ENCODE results near the gene TMEM108. TPM values are rescaled to one million over a fixed set of nuclear protein-coding genes. Genes with fewer than 3 reads are reported as not detected.

Gene TMEM108
- total RNA-seq, 1 donor from 2014 or later: 1.5 TPM

DNA sequence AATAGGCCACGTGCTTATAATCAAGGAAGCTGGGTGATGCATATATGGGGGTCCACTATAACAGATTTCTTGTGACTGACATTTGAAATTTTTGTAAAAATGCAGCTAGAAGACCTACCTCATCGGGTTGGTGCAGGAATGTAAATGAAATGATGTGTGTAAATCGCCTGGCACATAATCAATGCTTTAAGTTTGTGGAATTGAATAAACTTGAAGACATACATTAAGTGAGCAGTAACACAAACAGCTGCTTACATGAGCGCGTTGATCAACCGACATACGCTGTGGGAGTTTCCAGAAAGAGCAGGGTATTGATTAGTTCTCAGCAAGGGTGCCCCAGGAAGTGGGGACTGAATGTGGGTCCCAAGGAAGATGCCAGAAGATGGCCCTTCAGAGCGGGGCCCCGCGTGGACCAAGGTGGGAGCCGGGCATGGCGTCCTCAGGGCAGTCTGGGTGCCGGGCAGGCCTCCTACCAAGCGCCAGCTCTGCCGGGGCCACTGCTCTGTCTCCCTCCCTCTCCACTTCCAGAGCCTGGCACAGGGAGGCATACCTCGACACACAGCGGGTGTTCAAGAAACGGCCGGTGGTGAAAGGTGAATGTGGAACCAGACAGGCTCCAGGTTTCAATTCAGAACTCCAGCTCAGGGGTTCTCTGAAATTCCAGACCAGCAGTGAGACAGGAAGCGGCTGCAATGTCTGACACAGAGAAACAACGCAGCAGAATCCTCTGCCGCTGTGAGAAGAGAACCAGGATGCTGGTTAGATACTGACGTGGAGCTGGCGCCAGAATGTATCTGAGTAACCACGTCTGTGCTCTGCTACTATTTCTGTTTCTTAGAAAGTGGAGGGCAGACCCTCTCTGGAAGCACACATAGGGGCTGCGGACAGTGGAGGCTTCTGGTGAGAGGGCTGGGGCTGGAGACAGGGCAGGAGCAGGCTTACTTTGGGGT lies 374.3 kb downstream of the TMEM108 start:
- peak; percentile 85 for DNase-seq (ENCODE audit: low spot score)

GRCh38 chr3:133413161-133414020 lies 375.2 kb downstream of the TMEM108 start:
- DNase-seq (ENCODE audit: low spot score): peak; percentile 30

- DNase-seq (ENCODE audit: low spot score): peak; percentile 20
Measured at GRCh38 chr3:133414021-133414392, 375.8 kb downstream of the TMEM108 start.

DNA sequence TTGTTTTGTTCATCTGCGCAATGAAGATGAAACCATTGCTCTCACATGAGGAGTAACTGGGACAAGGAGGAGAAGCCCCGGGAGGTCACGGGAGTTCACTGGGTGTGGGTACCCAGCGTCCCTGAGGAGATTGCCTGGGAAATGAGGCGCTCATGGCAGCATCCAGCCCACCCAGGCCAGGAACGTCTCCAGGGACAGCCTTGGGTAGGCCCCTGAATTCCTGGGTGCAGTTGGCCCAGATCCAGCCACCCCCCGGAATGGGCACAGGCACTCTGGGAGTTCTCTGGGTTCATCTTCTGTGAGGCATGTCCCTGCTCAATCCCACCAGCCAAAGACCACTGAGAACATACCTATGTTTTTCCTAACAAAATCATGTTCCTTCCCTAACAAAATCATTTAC lies 380.2 kb downstream of the TMEM108 start:
- no peak for DNase-seq (ENCODE audit: low spot score)

DNA sequence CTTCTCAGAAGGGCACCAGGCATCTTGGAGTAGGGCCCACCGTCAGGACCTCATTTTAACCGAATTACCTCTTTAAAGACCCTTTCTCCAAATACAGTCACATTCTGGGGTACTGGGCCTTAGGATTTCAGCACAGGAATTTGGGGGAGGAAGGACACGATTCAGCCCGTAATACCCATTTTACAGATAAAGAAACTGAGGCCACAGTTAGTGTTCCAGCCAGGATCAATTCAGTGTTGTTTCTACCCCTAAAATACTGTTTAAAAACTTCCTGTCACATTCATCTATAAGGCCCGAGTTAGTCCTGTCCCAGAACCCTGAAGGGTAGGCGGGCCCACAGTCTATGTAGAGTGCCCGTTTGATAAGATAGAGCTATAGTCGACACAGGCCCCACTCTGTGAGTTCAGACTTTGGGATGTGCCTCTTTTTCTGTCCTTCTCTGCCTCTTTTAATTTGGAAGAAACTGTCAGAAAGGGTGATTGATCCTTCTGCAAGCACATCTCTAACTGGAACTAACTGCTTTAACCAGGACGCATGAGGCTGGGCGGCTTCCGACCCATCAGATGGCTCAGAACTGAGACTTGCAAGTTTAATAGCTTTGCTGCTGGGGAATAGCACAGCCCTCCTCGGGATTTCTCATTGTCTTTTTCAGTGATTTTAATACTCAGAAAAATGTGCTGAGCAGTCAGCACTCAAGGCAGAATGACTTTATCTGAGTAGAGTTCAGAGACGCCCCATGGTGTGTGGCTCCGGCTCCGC lies 381.1 kb downstream of the TMEM108 start:
- no peak for DNase-seq (ENCODE audit: low spot score)

DNA sequence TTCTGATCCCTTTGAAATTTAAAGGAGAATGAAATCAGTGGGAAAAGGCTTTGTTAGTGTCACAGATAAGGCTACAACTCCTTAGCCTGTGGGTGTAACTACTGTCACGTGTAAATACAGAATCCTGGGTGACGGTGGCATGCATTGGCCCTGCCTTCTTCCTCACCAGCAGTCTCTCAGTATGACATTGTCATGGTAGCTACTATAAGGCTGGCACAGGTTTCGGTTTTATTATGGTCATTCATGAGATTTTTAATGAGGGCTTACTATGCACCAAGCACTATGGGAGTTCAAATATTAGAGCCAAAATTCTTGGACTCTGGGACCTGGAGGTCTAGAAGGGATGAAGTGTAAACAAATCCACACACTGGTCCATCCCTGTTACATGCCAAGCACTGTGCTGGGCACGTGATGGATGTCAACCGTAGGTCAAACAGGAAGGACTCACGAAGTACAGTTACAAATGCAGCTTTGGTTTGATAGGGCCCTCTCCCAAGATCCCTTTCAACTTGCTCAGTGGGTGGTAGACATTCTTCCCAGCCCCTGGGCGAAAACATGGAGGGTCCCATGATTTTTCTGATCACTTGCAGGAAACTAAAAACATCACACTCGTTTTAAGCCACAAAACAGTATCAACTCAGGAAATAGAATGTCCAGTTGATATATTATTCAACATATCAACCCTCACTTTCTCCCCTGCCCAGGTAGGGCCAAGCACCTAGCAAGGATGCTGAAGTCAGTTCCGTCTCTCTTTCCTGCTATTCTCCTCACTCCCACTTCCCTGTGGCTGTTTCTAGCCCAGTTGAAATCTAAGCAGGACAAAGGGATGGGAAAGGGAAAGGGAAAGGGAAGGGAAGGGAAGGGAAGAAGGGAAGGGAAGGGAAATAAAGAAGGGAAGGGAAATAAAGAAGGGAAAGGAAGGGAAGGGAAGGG lies 387.0 kb downstream of the TMEM108 start:
- DNase-seq (ENCODE audit: low spot score): no peak

DNA sequence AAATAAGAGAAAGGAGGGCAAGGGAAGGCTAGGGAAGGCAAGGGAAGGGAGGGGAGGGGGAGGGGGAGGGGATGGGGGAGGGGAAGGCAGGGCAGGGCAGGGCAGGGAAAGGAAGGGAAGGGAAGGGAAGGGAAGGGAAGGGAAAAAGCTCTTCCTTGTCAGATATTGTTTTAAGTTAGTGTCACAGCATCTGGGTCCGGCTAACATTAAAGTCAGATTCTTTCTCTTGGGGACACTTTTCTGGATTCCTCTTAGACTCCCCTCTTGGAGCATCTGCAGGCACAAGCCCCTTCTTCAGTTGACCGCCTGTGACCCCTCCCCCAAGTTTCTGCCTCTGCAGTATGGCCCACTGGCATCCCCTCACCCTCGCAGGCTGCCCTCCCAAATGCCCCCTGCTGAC lies 387.7 kb downstream of the TMEM108 start:
- DNase-seq (ENCODE audit: low spot score): no peak

DNA sequence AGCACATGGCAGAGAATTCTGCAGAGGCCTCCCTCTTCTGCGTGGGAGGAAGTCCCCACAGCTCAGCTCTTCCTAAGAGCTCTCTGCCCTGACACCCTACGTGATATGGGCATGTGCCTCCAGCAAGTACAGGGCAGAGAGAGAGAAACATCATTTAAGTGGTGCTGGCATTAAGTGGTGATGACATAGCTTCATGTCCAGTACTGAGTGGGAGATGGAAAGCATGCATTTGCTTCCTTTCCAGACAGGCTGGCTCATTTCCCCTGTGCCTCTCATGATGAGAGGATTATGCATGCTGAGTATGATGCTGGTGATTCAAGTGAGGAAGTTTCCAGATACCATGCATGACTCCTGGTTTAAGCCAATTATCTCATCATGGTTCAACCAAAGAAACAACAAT lies 388.5 kb downstream of the TMEM108 start:
- no peak for DNase-seq (ENCODE audit: low spot score)

DNA sequence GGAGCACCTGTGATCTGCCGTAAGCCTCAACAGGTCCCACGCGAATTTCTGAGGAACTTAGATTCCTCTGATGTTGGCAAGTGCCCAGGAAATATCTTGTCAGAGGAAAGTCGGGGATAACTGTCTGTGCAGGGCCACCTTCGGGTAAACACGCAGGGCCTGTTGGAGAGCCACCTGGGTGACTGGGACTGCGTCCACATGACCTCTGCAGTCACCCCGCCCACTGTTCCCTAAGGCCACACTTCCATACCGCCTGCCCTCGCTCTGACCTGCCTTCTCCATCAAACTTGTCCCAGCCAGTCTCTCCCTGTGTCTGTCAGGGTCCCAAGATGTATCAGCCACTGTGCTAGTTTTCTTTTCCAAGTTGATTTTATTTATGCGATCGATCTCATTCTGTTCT lies 390.4 kb downstream of the TMEM108 start:
- no peak for DNase-seq (ENCODE audit: low spot score)

- no peak for DNase-seq (ENCODE audit: low spot score)
Measured at GRCh38 chr3:133429063-133429462, 390.9 kb downstream of the TMEM108 start.

DNA sequence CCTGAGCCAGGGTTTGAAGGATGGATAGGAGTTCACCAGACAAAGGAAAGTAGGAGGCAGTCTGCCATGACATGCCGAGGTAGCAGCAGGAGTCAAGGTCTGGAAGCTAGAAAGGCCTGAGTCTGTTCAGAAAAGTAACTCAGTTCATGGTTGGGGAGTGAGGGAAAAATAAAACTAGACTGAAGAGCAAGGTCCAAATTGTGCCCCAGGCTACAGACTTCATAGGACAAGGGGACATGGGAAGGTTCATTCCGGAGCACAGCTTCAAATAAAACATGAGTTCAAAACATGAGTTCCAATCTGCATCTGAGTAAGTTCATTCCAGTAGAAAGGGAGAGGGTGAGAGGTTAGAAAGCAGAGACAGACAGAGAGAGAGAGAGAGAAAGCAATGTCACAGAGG lies 401.4 kb downstream of the TMEM108 start:
- no peak for DNase-seq (ENCODE audit: low spot score)

GRCh38 chr3:133440652-133441051 lies 402.5 kb downstream of the TMEM108 start:
- no peak for DNase-seq (ENCODE audit: low spot score)

- no peak for DNase-seq (ENCODE audit: low spot score)
Measured at GRCh38 chr3:133441867-133442270, 403.7 kb downstream of the TMEM108 start.

- DNase-seq (ENCODE audit: low spot score): no peak
Measured at GRCh38 chr3:133442518-133442917, 404.3 kb downstream of the TMEM108 start.

DNA sequence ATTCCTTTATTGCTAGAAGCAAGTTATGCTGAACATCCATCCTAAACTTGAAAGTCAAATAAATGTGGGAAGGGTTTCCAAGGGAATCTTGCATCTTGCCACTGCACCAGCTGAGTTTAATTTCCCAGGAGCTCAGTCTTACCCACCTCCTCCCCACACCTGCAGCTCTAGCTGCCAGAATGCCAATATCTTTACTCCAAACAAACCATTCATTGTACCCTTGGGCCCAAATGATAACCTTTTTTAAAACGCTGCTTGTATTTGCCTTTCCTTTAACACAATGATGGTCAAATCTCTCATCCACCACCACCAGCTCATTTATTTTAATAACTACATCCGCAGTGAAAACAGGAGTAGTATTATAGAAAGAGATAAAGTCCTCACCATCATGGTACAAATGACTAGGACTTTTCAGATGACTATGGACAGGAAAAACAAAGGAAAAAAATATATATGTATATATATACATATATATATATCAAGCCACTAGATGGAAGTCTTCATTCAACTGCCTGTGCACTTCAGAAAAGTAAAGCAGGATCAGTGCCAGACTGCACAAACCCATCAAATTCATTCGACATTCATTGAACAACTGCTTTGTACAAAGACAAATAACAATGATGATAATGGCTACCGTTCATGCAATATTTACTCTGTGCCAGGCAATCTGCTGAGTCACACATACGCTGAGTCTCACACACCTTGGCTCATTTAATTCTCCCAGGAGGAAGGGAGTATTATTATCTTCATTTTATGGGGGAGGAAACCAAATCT lies 405.6 kb downstream of the TMEM108 start:
- DNase-seq (ENCODE audit: low spot score): no peak

GRCh38 chr3:133444423-133444774 lies 406.2 kb downstream of the TMEM108 start:
- no peak for DNase-seq (ENCODE audit: low spot score)

DNA sequence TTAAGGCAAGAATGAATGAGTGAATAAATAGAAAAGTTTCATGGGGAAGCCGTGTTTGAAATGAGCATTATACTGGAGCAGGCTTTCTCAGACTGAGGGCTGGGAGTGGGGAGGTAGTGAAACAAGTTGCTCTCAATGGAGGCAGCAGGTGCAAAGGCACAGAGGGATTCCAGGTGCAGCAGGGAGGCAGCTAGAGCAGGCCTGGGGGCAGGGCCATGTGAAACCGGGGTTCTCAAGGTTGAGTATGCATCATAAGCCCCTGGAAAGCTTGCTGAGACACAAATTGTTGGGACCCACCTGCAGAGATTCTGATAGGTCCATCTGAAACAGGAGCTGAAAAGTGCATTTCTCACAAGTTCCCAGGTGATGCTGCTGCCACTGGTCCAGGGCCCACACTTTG lies 406.9 kb downstream of the TMEM108 start:
- DNase-seq (ENCODE audit: low spot score): no peak
